Kidney tubule cell (primary cell): ENCODE measurements around the gene ZNF518A.
"Not testable (repeated sequence)": the region's sequence is repeated elsewhere in the genome, so short reads cannot be mapped to it uniquely, and the experiment has no call there.

Experiments
- DNase-seq: peaks from one replicate; pipeline ENCODE4 v3.0.0-alpha.2; 2018; ENCODE audit warnings: low spot score

The ZNF518A gene

DNA sequence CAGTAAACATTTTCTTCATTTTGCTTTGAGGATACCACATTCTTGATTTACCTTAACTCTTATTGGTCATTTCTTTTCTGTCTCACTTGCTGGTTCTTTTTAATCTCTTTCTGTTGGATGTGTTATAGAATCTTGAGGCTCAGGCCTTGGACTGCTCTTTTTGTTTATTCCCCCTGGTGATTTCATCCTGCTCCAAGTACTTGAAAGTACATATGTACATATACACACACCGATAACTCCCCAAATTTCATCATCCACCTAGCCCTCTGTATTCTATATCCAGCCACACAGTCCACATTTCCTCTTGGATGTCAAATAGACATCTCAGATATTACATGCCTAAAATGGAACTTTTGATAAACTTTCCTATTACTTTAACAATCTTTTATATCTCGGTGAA lies 7.5 kb downstream of the ZNF518A start:
- DNase-seq, result no peak

DNA sequence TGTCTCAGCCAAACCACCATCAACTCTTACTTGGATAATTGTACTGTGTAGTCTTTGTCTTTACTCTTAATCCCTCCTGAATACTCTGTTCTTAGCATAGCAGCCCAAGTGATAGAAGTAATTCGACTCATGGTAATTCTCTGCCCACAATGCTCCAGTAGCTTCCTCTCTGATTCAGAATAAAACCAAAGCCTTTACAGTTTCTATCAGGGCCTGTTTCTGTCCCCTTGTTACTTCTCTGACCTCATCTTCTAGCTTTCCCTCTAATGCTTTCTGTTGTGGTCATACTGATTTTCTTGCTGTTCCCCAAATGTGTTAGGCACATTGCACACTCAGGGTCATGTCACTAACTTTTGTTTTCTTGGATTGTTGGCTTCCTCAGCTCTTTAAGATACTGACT lies 8.0 kb downstream of the ZNF518A start:
- DNase-seq, result no peak

DNA sequence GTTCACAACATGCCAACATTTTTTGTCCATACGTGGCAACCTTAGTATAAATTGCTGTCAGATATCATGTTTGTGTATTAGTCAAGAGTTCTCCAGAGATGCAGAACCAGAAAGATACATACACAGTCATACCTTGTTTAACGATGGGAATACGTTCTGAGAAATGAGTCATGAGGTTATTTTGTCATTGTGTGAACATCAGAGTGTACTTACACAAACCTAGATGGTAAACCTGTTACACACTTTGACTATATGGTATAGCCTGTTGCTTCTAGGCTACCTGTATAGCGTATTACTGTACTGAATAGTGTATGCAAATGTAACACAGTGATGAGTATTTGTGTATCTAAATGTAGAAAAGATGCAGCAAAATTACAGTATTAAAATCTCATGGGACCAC lies 22.3 kb downstream of the ZNF518A start:
- no peak for DNase-seq

DNA sequence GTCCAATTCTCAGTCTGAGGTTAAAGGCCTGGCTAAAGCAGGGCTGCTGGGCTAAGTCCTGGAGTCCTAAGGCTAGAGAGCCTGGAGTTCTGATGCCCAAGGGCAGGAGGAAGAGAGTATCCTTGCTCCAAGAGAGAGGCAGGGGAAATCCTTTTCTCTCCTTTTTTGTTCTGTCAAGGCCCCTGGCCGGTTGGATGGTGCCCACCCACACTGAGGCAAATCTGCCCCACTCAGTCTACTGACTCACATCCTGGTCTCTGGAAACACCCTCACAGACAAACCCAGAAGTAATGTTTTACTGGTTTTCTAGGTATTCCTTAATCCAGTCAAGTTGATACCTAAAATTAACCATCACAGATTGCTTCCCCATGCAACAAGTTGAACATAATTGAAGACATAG lies 23.0 kb downstream of the ZNF518A start:
- peak; percentile 9 for DNase-seq

DNA sequence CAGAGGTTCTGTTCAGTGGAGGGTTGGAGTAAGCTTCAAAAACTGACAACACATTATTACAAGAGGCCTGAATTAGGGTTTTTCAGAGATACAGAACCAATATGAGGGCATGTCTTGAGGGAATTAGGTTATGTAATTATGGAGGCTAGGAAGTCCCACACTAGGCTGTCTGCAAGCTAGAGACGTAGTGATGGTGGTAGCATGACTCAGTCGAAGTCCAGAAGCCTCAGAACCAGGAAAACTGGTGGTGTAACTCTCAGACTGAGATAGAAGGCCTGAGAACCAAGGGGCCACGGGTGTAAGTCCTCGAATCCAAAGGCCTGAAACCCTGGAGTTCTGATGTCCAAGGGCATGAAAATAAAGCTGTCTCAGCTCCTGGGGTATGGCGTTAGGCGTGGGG lies 35.6 kb downstream of the ZNF518A start:
- no peak for DNase-seq

DNA sequence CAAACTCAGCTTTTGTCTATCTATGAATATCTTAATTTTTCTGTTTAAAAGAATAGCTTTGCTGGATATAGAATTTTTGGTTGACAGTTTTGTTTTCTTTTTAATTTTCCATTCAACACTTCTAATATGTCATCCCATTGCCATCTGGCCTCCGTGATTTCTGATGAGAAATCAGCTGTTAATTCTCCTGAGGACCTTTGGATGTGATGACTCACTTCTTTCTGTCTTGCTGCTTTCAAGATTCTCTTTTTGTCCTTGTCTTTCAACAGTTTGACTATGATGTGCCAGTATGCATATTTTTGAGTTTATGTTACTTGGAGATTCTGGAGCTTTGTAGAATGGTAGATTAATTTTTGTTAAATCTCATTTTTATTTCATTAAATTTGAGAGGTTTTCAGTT lies 38.4 kb downstream of the ZNF518A start:
- DNase-seq, result no peak

DNA sequence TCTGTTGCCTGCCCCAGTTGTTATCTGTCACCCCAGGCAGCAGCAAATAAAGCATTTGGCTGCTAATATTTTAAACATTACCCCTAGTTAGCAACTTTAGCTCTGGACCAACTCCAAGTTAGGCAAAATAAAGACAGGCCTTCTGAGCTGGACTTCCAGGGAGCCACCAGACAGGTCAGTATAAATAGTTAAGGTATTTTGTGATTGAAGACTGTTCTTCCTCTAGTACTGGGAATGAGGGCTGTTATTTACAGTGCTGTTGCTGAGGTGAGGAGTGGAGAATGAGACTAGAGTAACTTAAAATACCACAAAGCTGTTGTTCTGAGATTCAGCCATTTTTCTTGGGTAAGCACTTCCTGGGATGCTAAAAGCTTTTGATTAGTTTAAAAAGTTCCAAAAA lies 40.1 kb downstream of the ZNF518A start:
- no peak for DNase-seq

DNA sequence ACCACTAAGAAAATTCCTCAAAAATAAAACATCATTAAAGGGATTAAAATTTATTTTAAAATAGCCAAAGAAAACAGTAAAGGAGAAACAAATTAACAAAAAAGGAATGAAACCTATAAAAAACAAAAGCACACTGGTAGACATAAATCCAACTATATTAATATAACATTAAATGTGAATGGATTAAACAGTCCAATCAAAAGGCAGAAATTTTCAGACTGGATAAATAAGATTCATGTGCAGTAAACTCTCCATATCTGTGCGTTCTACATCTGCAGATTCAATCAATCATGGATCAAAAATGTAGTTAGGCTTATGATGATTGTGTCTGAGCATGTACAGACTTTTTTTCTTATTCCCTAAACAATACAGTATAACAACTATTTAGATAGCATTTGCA lies 42.6 kb downstream of the ZNF518A start:
- DNase-seq, result no peak

DNA sequence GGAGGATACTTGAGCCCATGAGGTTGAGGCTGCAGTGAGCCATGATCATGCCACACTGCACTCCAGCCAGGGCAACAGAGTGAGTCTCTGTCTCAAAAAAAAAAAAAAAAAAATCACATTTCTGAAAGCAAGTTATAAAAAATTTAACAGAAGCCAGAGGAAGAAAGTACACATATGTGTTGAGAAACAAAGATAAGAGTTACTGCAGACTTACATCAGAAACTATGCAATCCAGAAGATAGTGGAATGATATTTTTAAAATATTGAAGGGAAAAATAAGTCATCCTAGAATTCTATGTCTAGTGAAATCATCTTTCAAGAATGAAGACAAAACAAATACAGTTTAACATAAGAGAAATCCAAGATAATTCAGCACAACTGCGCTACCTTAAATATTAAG lies 46.9 kb downstream of the ZNF518A start:
- DNase-seq, result no peak

DNA sequence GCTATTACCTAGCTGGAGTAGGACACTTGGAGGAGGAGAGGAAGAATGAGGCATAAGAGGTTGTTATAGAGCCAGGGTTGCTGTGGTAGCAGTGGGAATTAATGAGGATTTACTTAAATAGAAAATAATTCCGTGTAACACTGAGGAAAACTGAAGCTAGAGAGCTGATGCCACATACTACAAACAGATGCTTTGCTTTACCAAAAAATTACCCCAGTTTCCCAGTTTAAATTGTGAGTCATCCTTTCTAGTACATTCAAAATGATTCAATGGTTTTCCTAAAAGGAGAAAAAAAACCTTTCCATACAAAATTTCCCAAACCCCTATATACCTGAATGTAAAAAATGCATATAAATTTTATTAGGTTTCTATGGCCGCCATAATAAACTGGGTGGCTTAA lies 58.3 kb downstream of the ZNF518A start:
- DNase-seq, result no peak

DNA sequence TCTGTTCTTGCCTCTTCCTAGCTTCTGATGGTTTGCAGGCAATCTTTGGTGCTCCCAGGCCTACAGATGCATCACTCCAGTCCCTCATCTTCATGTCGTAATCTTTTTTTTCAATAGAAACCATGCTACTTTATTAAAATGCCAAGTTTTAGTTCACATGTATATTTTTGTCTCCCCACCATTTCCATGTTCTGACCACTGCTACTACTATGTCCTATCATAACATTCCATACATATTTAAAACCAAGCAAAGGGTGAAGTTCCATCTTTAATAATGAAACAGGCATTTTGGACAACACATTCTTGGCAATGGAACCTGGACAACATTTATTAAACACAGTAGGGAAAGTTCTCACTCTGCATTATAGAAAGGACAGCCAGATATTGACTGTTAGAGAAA lies 58.8 kb downstream of the ZNF518A start:
- no peak for DNase-seq

DNA sequence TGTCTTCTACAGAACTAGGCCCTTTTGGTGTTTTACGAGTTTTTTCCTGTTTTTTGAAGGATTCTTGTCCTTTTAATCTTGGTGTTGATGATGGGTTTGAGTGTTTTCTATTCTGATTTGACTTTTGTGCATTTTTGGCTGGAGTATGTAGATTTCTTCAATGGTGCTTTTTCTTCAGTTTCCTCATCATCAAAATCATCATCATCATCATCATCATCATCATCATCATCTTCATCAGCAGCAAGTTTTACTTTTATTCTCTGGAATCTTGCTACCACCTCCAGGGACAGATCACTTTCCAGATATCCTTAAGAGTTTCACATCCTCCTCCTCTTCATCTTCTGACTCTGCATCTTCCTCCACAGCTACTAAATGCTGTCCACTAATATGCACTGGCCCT lies 59.4 kb downstream of the ZNF518A start:
- not testable (repeated sequence) for DNase-seq

DNA sequence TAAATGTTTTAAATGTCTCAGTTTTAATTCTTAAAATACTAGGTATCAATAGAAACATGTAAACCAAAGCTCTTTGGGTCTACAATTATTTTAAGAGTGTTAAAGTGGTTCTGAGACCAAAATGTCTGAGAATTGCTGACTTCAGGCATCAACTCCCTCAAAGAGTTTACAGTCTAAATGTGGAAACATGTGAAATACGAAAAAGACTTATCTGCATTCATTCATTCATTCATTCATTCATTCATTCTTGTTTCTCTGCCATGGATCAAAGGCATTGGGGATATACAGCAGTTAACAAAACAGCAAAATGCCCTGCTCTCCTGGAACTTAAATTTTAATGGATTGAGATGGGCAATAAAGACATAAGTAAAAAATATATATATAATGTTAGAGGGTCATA lies 71.4 kb downstream of the ZNF518A start:
- DNase-seq, result no peak

DNA sequence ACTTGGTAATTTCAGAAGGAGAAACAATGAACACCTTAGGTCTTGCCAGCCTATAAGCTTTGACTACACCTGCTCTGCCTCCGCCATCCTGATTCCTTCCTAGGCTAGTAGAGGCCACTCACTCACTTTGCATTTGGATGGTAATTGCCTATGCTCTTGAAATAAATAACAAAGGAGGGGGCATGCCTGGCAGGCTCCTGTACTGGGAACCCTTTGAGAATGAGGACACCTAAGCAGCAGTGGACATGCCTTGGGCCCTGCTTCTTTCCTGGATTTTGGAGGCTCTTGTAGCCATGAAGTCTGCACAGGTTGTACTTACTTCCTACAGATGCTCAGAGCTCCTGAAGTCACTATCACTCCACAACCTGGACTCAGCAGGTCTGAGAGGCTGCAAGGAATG lies 75.5 kb downstream of the ZNF518A start:
- DNase-seq, result no peak

DNA sequence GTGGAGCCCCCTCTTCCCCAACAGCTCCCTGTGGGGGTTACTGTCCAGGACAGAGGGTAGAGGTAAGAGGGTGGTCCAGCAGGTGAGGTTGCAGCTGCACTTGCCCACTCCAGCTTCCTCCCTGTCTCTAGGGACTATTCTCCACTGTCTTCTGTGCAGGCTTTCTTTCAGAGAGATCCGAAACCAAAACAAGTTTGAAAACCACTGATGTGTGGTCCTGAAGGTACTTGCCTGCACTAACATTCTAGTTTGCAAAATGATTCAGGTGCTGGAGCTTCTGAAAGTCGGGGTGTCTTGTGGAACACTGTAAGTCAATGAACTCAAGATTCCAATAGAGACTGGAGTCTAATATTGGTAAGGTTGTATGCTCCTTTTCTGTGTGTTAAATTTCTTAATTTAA lies 78.2 kb downstream of the ZNF518A start:
- DNase-seq, result no peak

DNA sequence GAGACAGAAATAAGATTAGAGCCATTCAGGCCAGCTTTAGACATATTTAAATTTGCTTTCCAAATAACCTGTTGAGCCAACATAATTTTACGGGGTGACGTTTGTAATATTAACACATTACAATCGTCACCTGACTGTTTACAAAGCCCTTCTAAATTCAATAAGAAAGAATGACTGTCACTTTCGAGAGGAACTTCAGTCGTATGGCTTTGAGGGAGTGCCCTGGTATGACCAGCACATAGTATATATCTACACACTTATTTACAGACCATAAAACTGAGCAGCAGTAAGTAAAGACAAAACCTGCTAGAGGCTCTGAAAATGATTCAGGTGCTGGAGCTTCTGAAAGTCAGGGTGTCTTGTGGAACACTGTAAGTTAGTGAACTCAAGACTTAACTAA lies 78.8 kb downstream of the ZNF518A start:
- no peak for DNase-seq

DNA sequence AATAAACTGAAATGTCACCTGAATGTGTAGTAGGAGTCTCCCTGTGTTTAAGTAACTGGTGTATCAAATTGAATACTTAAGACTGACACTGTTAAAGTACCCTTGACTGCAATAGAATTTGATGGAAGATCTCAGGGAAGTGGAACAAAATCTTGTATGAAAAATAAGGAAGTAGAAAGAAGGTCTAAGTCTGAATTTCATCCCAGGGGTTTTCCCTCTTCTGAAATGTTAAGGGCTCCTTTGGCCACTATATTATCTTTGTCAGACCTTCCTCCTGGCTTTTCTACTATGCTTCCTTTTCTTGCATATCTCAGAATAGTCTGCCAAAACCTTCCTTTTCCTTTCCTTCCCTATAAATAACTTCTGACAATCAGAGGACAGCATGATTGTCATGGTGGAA lies 81.7 kb downstream of the ZNF518A start:
- no peak for DNase-seq

DNA sequence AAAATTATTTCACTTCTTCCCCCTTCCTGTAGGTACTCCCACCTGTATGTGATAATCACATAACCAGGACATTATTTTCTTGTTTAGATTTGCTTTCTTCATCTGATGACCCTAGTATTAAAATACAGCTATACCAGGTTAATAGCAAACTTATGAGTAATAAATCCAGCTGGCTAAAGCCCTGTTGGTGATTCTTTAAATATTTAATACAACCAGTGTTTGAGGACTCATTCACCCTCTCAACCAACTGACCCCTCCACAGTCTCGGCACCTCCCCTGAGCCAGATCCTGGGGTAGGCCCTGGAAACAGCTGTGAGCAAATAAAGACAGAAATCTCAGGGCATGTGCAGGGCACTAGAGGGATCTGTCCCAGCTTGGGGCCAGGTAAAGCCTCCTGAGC lies 82.8 kb downstream of the ZNF518A start:
- peak; percentile 59 for DNase-seq
